HG03139 (cell line): ENCODE data around the gene MUC5B.
"Not testable (repeated sequence)": the region's sequence is repeated elsewhere in the genome, so short reads cannot be mapped to it uniquely, and the experiment has no call there.

Experiments
- ATAC-seq: cut with Tn5 transposase; IDR thresholded peaks from one replicate; pipeline ENCODE4 v1.9.1; 2021; ENCODE audit not compliant: unreplicated experiment

Gene MUC5B

DNA sequence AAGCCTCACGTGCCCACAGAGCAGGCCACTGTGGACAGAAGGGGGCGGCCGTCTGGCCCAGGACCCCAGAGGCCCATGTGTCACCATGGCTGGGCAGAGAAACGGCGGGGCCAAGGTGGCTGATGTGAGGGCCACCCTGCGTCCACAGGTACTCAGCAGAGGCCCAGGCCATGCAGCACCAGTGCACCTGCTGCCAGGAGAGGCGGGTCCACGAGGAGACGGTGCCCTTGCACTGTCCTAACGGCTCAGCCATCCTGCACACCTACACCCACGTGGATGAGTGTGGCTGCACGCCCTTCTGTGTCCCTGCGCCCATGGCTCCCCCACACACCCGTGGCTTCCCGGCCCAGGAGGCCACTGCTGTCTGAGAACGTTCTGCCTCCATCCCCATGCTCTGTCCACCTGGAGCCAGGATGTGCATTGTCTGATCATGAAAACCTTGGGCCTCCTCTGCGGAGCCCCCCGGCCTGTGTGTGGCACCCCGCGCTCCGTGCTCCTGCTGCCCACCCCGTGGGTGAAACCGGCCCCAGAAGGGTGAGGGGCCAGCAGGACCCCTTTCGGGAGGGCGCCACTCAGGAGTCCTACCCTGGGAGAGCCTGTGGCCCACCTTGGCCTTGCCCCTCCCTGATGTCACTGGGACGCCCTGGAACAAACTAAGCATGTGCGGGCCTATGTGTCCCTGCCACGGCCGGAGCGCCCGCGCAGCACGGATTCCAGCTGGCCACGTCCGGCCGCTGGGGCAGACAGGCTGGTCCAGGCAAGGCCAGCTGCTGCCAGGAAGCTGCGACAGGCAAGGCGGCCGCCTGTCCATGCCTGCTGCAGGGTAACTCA, 38.6 kb downstream of the MUC5B start:
- ATAC-seq = no peak

- peak; percentile 82 for ATAC-seq
Observed at GRCh38 chr11:1262172-1263006, 39.5 kb downstream of the MUC5B start.

DNA sequence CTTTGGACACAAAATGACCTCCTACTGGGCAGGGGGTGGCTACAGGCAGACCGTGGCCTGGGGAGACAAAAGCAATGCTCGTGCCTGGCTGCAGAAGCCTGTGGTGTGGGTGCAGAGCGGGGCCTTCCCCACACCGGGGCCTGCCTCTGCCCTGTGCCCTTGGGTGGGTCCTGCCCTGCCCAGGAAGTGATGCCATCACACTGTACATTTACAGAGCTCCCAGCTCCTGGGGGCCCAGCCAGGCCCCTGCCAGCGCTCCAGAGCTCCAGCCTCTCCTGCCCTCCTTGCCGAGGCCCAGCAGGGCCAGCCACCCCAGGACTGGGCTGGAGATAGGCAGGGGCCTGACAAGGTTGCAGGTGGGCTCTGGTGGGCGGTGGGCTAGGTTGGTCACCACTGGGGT, 40.1 kb downstream of the MUC5B start:
- no peak for ATAC-seq

- not testable (repeated sequence) for ATAC-seq
Observed at GRCh38 chr11:1264444-1264843, 41.6 kb downstream of the MUC5B start.

DNA sequence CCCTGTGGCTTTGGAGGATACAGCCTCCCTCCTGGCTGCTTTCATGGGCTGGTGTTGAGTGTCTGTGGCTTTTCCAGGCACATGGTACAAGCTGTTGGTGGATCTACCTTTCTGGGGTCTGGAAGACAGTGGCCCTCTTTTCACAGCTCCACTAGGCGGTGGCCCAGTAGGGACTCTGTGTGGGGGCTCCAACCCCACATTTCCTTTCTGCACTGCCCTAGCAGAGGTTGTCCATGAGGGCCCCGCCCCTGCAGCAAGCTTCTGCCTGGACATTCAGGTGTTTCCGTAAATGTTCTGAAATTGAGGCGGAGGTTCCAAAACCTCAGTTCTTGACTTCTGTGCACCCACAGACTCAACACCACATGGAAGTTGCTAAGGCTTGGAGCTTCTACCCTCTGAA, 42.6 kb downstream of the MUC5B start:
- ATAC-seq = not testable (repeated sequence)

- ATAC-seq = not testable (repeated sequence)
Observed at GRCh38 chr11:1266976-1267375, 44.1 kb downstream of the MUC5B start.

- ATAC-seq = no peak
Observed at GRCh38 chr11:1267441-1268100, 44.7 kb downstream of the MUC5B start.

- ATAC-seq = no peak
Observed at GRCh38 chr11:1269957-1270356, 47.1 kb downstream of the MUC5B start.

- no peak for ATAC-seq
Observed at GRCh38 chr11:1270476-1270875, 47.6 kb downstream of the MUC5B start.

DNA sequence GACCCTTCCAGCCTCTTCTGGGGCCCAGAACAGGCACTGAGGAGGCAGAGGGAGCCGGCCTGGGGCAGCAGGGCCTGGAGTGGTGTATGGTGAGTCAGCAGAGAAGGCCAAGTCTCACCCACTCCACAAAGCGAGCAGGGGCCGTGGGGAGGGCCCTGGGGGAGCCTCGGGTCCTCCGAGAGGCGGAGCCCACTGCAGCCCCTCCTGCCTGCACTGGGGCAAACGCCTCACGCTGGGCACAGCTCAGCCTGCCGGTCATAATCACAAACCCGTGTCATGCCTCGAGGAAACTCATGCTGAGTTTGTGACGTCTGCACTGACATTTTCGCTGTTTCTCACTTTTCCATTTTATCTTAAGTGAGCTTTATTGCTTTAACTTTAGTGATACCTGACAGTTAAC, 48.1 kb downstream of the MUC5B start:
- no peak for ATAC-seq

DNA sequence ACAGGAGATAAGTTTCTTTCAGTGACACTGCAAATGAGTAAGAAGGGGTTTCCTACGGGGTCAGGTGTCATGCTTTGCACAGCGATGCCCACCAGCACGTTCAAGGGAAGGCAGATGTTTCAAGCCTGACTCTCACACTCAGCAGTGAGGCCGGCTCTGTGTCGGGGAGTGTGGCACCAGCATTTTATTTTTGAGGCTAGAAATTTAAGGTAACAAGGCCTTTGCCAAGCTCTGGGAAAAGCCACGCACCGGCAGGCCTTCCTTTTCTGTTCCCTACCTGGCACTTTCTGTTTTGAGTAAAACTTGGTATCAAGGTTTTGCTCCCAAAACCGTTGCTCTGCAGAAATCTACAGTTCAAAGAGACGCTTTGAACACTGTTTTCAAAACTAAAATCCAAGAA, 48.5 kb downstream of the MUC5B start:
- no peak for ATAC-seq

DNA sequence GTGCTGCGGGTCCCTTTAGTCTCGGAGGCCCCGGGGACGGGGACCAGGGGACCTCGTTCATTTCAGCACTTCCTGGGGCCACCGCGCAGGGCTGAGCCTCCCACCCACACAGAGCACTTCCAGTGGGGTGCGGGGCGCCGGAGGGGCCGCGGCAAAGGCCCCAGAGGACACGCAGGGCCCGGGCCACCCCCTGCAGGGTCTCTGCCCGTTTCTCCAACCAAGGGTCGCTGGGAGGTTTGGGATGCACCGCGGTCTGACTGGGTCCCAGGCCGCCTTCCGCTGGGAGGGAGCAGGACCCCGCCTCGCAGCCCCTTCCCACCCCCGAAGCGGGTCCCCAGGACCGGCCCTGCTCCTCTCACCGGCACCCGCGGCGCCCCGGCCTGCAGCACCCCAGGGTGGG, 49.1 kb downstream of the MUC5B start:
- ATAC-seq = no peak

- no peak for ATAC-seq
Observed at GRCh38 chr11:1272531-1272930, 49.7 kb downstream of the MUC5B start.

GRCh38 chr11:1274501-1274900, 51.6 kb downstream of the MUC5B start:
- no peak for ATAC-seq

DNA sequence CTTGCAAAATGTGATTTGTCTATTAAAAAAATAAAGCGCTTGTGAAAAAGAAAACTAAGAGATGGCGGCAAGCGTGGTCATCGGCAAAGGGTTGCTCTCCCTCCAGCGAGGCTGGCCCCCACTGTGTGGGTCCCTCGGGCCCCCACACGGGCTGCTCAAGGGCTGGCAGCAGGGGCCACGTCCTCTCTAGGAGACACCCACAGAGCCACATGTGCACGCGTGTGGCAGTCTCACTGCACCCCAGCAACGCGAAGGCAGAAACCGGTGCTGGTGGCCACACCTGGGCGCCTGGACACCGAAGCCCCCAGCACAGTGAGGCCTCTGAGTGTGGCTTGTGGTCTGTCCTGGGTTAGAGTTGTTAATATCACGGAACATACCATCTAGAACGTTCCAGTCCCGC, 52.2 kb downstream of the MUC5B start:
- no peak for ATAC-seq

GRCh38 chr11:1276041-1276790, 53.4 kb downstream of the MUC5B start:
- no peak for ATAC-seq

DNA sequence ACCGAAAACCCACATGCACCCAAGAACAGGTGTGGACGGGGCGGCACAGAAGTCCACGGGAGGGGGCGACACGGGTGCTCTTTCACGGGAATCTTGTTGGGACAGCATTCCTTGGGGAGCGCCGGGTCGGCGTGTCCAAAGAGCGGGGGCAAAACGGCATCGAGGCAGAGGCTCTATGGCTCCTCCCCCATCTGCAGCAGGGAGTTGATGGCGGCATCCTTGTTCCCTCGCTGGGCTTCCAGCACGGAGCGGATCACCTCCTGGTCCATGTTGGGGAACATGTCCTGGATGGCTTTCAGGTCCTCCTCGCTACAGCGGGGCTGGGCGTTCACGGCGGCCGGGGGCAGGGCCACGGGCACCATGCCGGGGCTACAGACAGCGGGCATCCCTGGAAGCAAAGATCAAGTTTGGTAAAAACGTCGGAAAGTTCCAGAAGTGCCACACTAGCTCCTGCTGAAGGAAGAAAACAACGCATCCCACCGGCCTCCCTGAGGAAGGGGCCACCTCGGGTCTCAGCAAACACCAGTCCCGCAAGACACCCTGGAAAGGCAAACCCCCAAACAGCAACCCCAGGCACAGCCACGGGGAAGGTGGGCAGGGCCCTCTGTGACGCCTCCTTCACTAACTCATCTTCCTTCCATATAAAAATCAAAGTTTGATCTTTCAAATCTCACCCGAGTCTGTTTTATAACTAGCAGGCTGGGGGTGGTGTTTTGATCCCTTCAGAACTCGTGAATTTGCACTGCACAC, 54.2 kb downstream of the MUC5B start:
- ATAC-seq = no peak

DNA sequence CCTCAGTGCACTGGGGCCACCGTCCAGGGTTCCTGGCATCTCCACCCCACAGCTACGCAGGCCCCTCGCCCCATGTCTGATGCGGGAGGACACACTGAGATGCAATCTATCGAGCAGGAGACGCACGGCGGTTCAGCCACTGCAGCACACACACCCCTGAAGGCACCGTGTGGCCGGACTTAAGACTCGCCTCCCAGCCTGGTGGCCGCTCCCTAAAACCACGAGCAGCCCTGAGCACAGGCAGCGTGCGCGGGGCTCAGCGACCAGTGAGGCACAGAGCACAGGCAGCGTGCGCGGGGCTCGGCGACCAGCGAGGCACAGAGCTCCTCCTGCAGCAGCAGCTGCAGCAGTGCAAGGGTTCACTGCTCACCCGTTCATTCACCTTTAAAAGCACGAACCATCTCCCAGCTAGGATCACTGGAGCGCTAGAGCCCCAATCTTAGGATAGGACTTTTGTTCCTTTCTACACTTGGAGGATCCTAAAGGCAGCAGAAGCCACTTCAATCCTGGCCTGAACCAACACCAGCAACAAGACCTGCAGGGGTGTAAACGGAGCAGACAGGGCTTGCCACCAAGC, 55.2 kb downstream of the MUC5B start:
- ATAC-seq = no peak

- ATAC-seq = no peak
Observed at GRCh38 chr11:1278766-1279673, 56.2 kb downstream of the MUC5B start.
